PC-9 (cell line): ENCODE data around the gene PXN.

ENCODE experiments used
- CTCF ChIP-seq: fragments of 200-600 bp; sonication (generic); conservative IDR thresholded peaks from 2 replicates; pipeline ENCODE4 v1.6.1; 2017; ENCODE audit warnings: mixed run types, antibody characterized with exemption, mild to moderate bottlenecking, moderate library complexity
- EZH2 ChIP-seq: fragments of 200-600 bp; sonication (generic); IDR thresholded peaks from 2 replicates; pipeline ENCODE4 v1.8.0; 2017; ENCODE audit warnings: antibody characterized with exemption, low read depth

DNA sequence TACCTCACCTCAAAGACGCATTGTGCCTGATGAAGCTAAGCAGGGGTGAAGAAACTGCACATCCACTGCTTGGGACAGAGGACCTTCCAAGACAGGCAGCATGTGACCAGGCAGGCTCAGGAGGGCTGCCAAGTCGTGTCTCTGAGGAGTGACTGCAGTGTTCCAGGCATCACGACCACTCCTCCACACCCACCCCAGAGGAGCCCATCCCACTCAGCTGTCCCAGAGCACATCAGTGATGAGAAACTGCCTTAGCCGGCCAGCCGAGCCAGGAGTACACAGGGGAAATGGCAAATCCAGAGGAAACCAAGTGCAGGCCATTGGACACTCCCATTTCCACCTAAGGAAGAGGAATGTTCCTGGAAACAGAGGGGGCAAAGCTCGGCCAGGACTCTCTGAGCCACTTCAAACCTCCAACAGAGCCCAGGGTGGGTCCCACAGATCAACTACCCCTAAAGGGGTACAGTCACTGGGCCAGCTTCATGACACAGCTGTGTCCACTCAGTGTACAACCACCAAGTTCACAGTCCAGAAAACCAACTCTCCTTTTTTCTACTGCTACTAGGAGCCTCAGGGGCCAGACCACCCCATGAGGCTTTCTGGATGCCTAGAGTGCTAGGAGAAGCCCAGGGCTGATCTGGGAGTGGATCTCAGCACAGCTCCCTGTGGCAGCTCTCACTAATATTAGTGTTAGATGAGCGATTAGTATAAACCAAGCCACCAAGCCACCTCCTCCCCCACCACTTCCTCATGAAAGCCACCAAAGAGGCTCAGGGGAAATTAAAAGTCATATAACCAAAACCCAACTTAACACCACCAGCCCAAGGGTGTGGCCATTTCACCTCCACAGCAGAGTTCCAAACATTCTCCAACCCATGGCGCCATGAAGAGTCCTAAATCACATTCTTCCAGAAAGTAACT is 15.4 kb downstream of the PXN start:
- no peak for TF ChIP-seq CTCF
- TF ChIP-seq EZH2, result no peak
